GM23248 (cell line): ENCODE data around the gene DLG2.

Experiments used
- EZH2 ChIP-seq: fragments of 200-600 bp; sonication (generic); IDR thresholded peaks from 2 replicates; pipeline ENCODE4 v1.6.1; 2018; ENCODE audit warnings: antibody characterized with exemption, mild to moderate bottlenecking; ENCODE audit not compliant: insufficient read depth, poor library complexity, severe bottlenecking
- EZH2phosphoT487 ChIP-seq: fragments of 200-600 bp; sonication (generic); IDR thresholded peaks from 2 replicates; pipeline ENCODE4 v1.6.1; 2018; ENCODE audit warnings: antibody characterized with exemption, moderate library complexity, mild to moderate bottlenecking, low read depth; ENCODE audit not compliant: insufficient read depth

GRCh38 chr11:84345597-84345996 is 1281.5 kb downstream of the DLG2 start:
- TF ChIP-seq EZH2 (no peak), EZH2phosphoT487 (no peak)
